Measurements from ENCODE around the gene ARMC12.
A peak's percentile ranks its signal among the peaks of the same experiment; 100 is the strongest.

ARMC12 gene

DNA sequence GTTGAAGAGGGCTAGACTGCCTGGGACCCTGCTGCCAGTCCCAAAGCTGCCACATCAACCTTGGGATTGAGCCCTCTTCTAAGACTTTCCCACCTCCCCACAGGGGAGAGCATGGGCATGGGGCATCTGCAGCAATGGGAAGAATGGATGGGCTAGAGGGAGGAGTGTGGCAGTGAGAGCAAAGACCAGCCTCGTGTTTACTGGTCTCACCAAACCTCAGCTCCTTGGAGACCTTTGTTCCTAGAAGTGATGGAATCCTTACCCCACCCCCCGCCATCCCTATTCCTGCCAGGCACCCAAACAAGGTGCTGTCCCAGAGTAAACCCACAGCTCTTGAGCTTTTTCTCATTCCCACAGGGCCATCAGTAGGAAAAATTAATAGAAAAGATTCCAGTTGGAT, 20.0 kb upstream of the ARMC12 start:
- in situ Hi-C loops (cut with HindIII; ENCODE audit: low pct_ligation_motif_present, low pct_unique_long_range_greater_than_20kb, low sequenced_read_pairs): no loop called here
- DNase-seq: no peak

DNA sequence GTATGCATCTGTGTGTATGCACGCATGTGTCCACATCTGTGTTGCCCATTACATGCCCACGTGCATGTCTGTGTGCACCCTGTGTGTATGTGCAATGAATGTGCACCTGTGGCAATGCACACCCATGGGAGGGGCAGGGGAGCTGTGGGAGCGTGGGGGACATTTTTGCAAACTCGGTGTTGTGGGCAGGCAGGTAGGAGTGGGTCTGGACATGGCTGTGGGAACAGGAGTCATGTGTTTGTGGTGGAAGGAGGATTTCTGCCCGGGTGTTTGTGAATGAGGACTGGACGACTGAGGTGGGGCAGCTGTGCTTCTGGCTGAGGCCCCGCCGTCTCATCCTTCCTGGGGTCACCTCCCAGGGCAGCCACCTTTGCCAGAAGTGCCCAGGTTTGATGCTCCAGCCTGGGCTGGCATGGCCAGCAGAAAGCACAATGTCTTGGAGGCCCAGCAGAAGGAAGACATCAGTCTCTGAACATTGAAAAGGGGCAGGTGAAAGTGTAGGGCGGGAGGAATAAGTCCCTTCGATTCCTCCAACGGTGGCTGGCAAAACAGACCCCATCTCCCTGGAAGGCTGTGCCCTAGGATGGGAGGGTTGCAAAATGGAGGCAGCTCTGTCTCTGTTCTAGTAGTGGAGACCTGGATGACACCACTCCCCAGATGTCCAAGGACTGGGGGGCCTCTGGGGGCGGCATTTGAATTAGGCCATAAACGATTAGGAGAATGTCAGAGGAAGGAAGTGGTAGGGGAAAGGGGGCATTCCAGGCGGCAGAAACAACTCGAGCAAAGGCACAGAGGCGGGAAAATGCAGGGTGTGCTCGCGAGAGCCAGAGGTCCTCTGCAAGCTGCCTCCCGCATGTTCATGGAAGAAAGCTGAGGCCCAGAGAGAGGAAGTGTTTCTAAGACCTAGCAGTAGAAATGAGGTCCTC, 19.1 kb upstream of the ARMC12 start:
- DNase-seq: no peak
- in situ Hi-C loops (cut with HindIII; ENCODE audit: low pct_ligation_motif_present, low pct_unique_long_range_greater_than_20kb, low sequenced_read_pairs): no loop called here

DNA sequence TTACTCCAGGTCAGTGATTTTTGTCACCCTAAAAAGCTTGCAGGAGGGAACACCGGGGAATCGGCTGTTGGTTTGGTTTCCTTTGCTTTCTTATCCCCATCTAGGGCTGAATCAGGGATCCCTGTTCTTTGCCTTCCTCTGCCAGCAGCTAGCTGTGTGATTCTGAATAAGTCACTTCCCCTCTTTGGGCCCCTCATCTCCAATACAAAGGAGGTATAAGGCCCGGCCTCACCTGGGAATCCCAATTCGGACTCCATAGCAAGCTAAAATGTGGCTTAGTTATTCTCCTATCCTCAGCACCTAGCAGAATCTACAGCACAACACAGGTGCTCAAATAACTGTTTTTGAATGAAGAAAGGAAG, 18.5 kb upstream of the ARMC12 start:
- no peak for DNase-seq
- in situ Hi-C loops (cut with HindIII; ENCODE audit: low pct_ligation_motif_present, low pct_unique_long_range_greater_than_20kb, low sequenced_read_pairs): no loop called here

DNA sequence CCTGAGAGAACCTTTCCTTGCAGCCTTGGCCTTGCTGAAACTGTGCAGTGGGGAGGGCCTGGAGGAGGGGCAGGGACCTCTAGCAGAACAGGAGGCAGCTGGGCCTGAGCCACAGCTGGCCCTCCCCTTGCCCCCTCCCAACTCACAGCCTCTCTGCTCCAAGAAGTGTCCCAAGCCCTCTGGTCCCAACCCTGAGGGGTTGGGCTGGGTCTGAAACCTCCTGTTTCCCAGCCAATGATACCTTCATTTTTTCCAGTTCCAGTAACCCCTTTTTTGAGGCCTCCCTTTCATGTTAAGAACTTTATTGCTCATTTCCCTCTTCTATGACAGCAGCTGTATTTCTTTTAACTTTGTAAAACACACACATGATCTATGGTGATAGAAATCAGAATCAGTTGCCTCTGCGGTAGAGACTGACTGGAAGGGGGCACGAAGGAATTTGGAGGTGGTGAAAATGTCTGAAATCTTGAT, 17.9 kb upstream of the ARMC12 start:
- no peak for DNase-seq
- in situ Hi-C loops (cut with HindIII; ENCODE audit: low pct_ligation_motif_present, low pct_unique_long_range_greater_than_20kb, low sequenced_read_pairs): no loop called here

DNA sequence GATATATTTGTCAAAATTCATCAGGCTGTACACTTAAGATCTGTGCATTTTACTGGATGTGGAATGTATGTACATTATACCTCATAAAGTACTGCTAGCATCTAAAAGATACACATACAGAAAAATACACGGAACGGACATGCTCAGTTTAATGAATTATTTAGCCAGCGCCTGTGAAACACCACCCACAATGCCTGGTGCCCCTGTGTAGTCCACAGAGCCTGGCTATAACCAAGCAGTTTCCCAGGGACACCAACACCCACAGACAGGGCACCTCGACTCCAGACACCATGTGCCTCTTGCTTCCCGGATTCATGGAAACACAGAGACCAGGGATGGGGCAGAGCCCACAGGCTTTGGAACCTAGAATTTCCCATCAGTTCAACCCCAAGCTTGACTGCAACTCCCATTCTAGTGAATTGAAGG, 17.4 kb upstream of the ARMC12 start:
- in situ Hi-C loops (cut with HindIII; ENCODE audit: low pct_ligation_motif_present, low pct_unique_long_range_greater_than_20kb, low sequenced_read_pairs): no loop called here
- no peak for DNase-seq

- in situ Hi-C loops (cut with HindIII; ENCODE audit: low pct_ligation_motif_present, low pct_unique_long_range_greater_than_20kb, low sequenced_read_pairs): no loop called here
- no peak for DNase-seq
These were observed 16.8 kb upstream of the ARMC12 start for GRCh38 chr6:35719830-35720733.

DNA sequence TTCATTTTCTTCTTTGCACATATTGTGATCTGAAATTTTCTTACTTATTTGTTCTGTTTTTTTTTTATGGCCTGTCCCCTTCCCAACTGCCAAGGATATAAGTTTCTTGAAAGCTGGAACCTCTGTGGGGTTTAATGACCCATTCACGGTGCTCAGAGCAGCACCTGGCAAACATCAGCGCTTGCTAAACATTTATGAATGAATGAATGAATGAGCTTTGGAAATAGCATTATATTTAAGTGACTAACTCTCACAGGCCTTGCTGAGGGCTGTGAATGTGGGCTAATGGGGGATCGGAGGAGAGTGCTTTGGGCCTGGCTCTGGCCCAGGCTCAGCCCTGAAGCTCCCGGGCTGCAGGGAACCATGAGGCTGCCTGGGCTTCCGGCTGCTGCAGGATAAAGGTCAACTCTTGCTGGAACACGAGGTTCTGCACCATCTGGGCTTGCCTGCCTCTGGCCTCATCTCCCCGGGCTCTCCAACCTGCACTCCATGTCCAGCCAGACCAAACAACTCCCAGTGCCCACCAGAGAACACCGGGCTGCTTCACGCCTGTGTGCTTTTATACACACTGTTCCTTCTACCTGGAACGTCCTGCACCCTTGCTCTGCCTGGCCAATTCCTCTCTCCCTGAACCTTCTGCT, 14.6 kb upstream of the ARMC12 start:
- in situ Hi-C loops (cut with HindIII; ENCODE audit: low pct_ligation_motif_present, low pct_unique_long_range_greater_than_20kb, low sequenced_read_pairs): no loop called here
- DNase-seq: no peak

GRCh38 chr6:35723587-35723986, 13.2 kb upstream of the ARMC12 start:
- no peak for DNase-seq
- in situ Hi-C loops (cut with HindIII; ENCODE audit: low pct_ligation_motif_present, low pct_unique_long_range_greater_than_20kb, low sequenced_read_pairs): no loop called here

- in situ Hi-C loops (cut with HindIII; ENCODE audit: low pct_ligation_motif_present, low pct_unique_long_range_greater_than_20kb, low sequenced_read_pairs): no loop called here
- DNase-seq: no peak
These were observed 12.8 kb upstream of the ARMC12 start for GRCh38 chr6:35724059-35724458.

DNA sequence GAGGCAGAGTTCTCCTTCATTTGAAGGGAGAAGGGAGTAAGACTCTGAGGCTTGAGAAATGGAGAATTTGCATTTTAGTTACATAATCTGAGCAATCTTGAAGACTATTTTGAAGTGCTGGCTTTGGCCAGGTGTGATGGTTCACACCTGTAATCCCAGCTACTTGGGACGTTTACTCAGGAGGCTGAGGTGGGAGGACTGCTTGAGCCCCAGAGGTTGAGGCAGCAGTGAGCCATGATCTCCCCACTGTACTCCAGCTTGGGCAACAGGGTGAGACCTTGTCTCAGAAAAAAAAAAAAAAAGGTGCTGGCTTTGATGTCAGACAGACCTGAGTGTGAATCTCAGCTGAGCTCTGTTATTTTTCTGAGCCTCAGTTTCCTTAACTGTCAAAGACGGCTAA, 12.4 kb upstream of the ARMC12 start:
- in situ Hi-C loops (cut with HindIII; ENCODE audit: low pct_ligation_motif_present, low pct_unique_long_range_greater_than_20kb, low sequenced_read_pairs): no loop called here
- DNase-seq: no peak

GRCh38 chr6:35725081-35725708, 11.6 kb upstream of the ARMC12 start:
- no peak for DNase-seq
- in situ Hi-C loops (cut with HindIII; ENCODE audit: low pct_ligation_motif_present, low pct_unique_long_range_greater_than_20kb, low sequenced_read_pairs): loop anchor here (25.0 kb wide), 1 partner anchor 163 kb away; no protein-coding TSS in a partner anchor

- in situ Hi-C loops (cut with HindIII; ENCODE audit: low pct_ligation_motif_present, low pct_unique_long_range_greater_than_20kb, low sequenced_read_pairs): loop anchor here (25.0 kb wide), 1 partner anchor 164 kb away; no protein-coding TSS in a partner anchor
- no peak for DNase-seq
These were observed 11.0 kb upstream of the ARMC12 start for GRCh38 chr6:35725721-35726438.

DNA sequence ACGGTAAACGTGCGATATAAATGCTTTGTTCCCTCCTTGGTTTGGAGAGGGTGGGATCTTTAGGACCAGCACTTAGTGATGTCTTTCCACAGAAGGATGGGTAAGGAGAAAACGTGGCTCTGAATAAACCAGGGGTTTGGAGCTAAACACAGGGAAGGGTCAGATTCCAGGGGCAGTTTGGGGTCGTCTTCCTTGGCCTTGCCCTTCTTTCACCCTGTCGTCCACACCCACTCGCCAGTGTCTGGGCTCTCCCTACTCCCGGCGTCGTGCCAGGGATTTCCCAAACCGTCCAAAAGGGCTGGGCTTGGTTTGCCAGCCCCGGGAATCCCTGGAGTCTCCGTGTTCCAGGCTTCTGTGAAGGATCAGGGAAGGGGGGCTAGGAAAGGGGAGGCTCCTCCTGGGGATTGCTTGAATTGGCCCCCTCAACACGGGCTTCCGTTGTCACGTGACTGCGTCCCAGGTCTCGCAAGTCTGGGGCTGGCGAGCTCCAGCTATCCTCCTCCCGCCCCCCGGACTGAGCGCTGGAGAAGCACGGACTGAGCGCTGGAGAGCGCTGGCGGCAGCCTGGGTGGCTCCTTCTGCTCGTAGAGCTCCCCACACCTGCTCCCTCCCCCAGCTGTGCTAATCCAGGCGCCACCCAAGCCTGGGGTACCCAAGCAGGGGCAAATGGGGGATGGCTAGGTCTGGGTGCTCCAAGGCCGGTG, 9.4 kb upstream of the ARMC12 start:
- DNase-seq: peak; percentile 64
- in situ Hi-C loops (cut with HindIII; ENCODE audit: low pct_ligation_motif_present, low pct_unique_long_range_greater_than_20kb, low sequenced_read_pairs): loop anchor here (25.0 kb wide), 1 partner anchor 165 kb away; no protein-coding TSS in a partner anchor

- in situ Hi-C loops (cut with HindIII; ENCODE audit: low pct_ligation_motif_present, low pct_unique_long_range_greater_than_20kb, low sequenced_read_pairs): loop anchor here (25.0 kb wide), 1 partner anchor 166 kb away; no protein-coding TSS in a partner anchor
These were observed 8.7 kb upstream of the ARMC12 start for GRCh38 chr6:35727935-35728682.

DNA sequence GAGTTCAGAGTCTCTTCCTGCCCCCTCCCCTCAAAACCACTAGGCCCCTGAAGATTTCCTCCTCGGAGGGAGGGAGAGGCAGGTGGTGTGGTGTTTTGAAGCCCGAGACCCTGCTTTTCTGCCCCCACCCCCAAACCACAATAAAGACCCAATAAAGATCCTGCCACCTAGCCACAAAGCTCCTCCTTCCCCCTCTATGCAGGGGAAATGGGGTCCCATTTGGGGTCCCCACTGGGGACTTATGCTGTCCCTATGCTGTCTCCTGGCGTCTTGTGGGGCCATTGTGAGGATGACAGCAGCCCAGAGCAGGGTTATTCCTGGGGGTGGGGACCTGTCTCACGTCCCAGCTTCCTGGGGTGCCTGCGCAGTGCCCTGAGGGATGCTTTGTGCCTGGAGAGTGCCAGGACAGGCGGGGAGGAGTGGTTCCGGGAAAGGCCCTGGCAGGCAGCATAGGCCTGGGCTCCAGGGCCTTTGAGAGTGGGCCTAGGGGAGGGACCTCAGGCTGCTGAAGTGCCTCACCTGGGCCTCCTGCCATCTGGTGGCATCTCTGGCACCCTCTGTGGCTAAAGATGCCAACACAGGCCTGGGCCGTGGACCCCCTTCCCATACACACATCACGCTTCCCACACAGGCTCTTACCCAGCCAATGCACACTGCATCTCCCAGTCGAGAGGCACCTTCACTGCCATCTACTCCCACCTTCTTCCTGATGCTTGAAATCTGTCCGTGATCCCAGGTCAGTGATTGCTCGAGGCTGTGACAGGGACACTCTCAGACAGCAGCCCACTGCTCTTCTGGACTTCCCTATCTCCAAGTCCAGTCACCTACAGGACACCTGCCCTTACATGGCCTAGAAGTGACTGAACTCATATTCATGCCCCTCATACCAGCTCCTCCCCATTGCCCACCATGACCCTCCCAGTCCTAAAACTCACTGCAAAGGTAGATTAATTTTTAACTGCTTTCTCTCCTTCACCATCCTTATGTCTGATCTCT, 7.9 kb upstream of the ARMC12 start:
- no peak for DNase-seq
- in situ Hi-C loops (cut with HindIII; ENCODE audit: low pct_ligation_motif_present, low pct_unique_long_range_greater_than_20kb, low sequenced_read_pairs): loop anchor here (25.0 kb wide), 1 partner anchor 167 kb away; no protein-coding TSS in a partner anchor

More at GRCh38 chr6:35727935-35728682, 8.7 kb upstream of the ARMC12 start:
- DNase-seq: peak; percentile 85

Measured in ACHN (cell line).